CD14-positive monocyte (primary cell): ENCODE data around the gene AKR1C1. TPM values are rescaled to one million over a fixed set of nuclear protein-coding genes. Genes with fewer than 3 reads are reported as not detected.

Experiments
- DNase-seq, 3 donors: peaks; one replicate each; pipeline ENCODE4 v3.0.0-alpha.2; 2011 to 2022
- H2AFZ ChIP-seq: 2 replicates; pipeline ENCODE4 v1.6.0; 2012; ENCODE audit warnings: mild to moderate bottlenecking, low read depth, low read length, inconsistent platforms; ENCODE audit not compliant: insufficient read depth, poor library complexity, severe bottlenecking
- H3K27ac ChIP-seq, 2 donors: 1 replicate in 1 of 2; 2 replicates in 1 of 2; pipeline ENCODE4 v1.5.1; 2012 to 2013; ENCODE audit warnings: low read length in 2 of 2, control low read depth in 1 of 2, inconsistent platforms in 1 of 2, low read depth in 1 of 2, mild to moderate bottlenecking in 1 of 2
- H3K27me3 ChIP-seq, 2 donors: one replicate each; pipeline versions ENCODE4 v1.6.0 to v1.6.1; 2011 to 2013; ENCODE audit warnings: low read length in 2 of 2; ENCODE audit not compliant: control insufficient read depth in 2 of 2, insufficient read depth in 2 of 2
- H3K36me3 ChIP-seq, 2 donors: replicated peaks in 1 of 2; 1 replicate in 1 of 2; 2 replicates in 1 of 2; pipeline versions ENCODE4 v1.5.1 to v1.6.1; 2012 to 2013; ENCODE audit warnings: low read length in 2 of 2, control low read depth in 1 of 2, inconsistent platforms in 1 of 2, mild to moderate bottlenecking in 1 of 2; ENCODE audit not compliant: insufficient read depth in 2 of 2, control insufficient read depth in 1 of 2
- H3K4me1 ChIP-seq, 2 donors: 1 replicate in 1 of 2; 2 replicates in 1 of 2; pipeline versions ENCODE4 v1.5.1 to v1.6.1; 2012 to 2013; ENCODE audit warnings: low read length in 2 of 2, control low read depth in 1 of 2, inconsistent platforms in 1 of 2, mild to moderate bottlenecking in 1 of 2, moderate library complexity in 1 of 2; ENCODE audit not compliant: insufficient read depth in 2 of 2, control insufficient read depth in 1 of 2
- H3K4me2 ChIP-seq: replicated peaks from 2 replicates; pipeline ENCODE3; 2012; ENCODE audit warnings: low read length, moderate library complexity, mild to moderate bottlenecking; ENCODE audit not compliant: poor library complexity, severe bottlenecking; ENCODE audit errors: extremely low read depth
- H3K4me3 ChIP-seq, 3 experiments: fragments of 200-600 bp in 1 of 3; sonication (generic) in 1 of 3; replicated peaks in 1 of 3; 1 replicate in 2 of 3; 2 replicates in 1 of 3; pipeline ENCODE4 v1.5.1; 2011 to 2013; ENCODE audit warnings: low read length in 3 of 3, mild to moderate bottlenecking in 3 of 3, control low read depth in 2 of 3, low read depth in 2 of 3, inconsistent platforms in 1 of 3, moderate library complexity in 1 of 3
- H3K79me2 ChIP-seq: 2 replicates; pipeline ENCODE4 v1.6.0; 2012; ENCODE audit warnings: mild to moderate bottlenecking, control low read depth, inconsistent platforms, low read length, moderate library complexity; ENCODE audit not compliant: insufficient read depth
- H3K9ac ChIP-seq: 2 replicates; pipeline ENCODE4 v1.6.0; 2017; ENCODE audit warnings: low read length, mild to moderate bottlenecking; ENCODE audit not compliant: insufficient read depth, poor library complexity, severe bottlenecking
- H3K9me3 ChIP-seq, 2 donors: replicated peaks in 1 of 2; 1 replicate in 1 of 2; 2 replicates in 1 of 2; pipeline versions ENCODE4 v1.5.1 to v1.6.1; 2012 to 2013; ENCODE audit warnings: low read length in 2 of 2, control low read depth in 1 of 2; ENCODE audit not compliant: control insufficient read depth in 1 of 2, insufficient read depth in 1 of 2
- H4K20me1 ChIP-seq: 2 replicates; pipeline ENCODE4 v1.6.0; 2012; ENCODE audit warnings: mild to moderate bottlenecking, low read length, control low read depth, moderate library complexity; ENCODE audit not compliant: insufficient read depth
- H3K27ac Mint-ChIP-seq, 7 donors: one replicate each; pipeline ENCODE4 v1.8.0; 2020; ENCODE audit warnings: mild to moderate bottlenecking in 7 of 7, mixed read lengths in 7 of 7, moderate library complexity in 6 of 7, inconsistent platforms in 2 of 7
- H3K27me3 Mint-ChIP-seq, 3 donors: one replicate each; pipeline ENCODE4 v1.8.0; 2021 to 2022; ENCODE audit warnings: low read depth in 3 of 3, mild to moderate bottlenecking in 3 of 3, mixed read lengths in 3 of 3, moderate library complexity in 3 of 3, inconsistent platforms in 1 of 3
- H3K36me3 Mint-ChIP-seq, 2 donors: one replicate each; pipeline ENCODE4 v1.8.0; 2020; ENCODE audit warnings: mixed read lengths in 2 of 2, inconsistent platforms in 1 of 2, mild to moderate bottlenecking in 1 of 2
- H3K4me1 Mint-ChIP-seq: one replicate; pipeline ENCODE4 v1.8.0; 2020; ENCODE audit warnings: mild to moderate bottlenecking, mixed read lengths
- H3K4me3 Mint-ChIP-seq, 2 donors: one replicate each; pipeline ENCODE4 v1.8.0; 2020; ENCODE audit warnings: mild to moderate bottlenecking in 2 of 2, mixed read lengths in 2 of 2, moderate library complexity in 1 of 2
- H3K9me3 Mint-ChIP-seq, 7 donors: one replicate each; pipeline ENCODE4 v1.8.0; 2020 to 2022; ENCODE audit warnings: mixed read lengths in 7 of 7, mild to moderate bottlenecking in 6 of 7, moderate library complexity in 6 of 7, inconsistent platforms in 2 of 7
- CTCF ChIP-seq: fragments of 200-600 bp; IDR thresholded peaks from one replicate; pipeline ENCODE4 v1.8.0; 2022; ENCODE audit warnings: antibody characterized with exemption, mild to moderate bottlenecking
- WGBS: methylation state at CpG from one replicate; pipeline ENCODE4 v1.1.5; 2013; ENCODE audit warnings: missing lambda C conversion rate; ENCODE audit not compliant: insufficient coverage; 5-methylcytosine and 5-hydroxymethylcytosine counted together
- intact Hi-C, 2 donors: fragments of 100-400 bp; cut with micrococcal nuclease; formaldehyde crosslinking; loops; one replicate each; pipeline versions ENCODE4 v1.15.0 to v1.15.1; 2023
- polyA plus RNA-seq, 3 donors: library from polyadenylated mRNA; depleted of rRNA in 1 of 3; unstranded in 2 of 3; stranded (reverse) in 1 of 3; fragments of 300-500 nt in 2 of 3; fragments of >200 nt in 1 of 3; fragmentation: Illumina TruSeq in 2 of 3; gene quantifications; 1 replicate in 2 of 3; 2 replicates in 1 of 3; pipeline ENCODE4 v1.2.3, GENCODE V29; 2012 to 2021

AKR1C1 gene
- polyA plus RNA-seq, 3 donors, result 0.07 to 0.85 TPM; not detected in 1

DNA sequence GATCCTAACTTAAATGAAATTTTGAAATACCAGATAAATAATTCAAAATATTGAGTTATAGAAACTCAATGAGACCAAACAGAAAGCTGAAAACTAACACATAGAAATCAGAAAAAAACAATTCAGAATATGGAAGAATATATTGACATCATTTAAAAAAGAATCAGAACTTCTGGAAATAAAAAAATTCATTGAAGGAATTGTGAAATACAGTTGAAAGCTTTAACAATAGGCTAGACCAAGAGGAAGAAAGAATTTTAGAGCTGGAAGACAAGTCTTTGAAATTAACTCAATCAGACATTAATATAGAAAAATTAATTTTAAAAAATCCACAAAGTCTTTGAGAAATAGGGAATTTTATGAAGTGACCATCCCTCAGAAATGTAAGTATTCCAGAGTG lies 36.8 kb upstream of the AKR1C1 start:
- intact Hi-C loops, result no loop called here
- TF ChIP-seq CTCF, result no peak
- Mint-ChIP-seq H3K9me3 (peaks cover 8 to 18% (median 16%) of the 10 kb centered on the region in 7 donors), H3K27ac (no peak overlapping the region), H3K4me3 (no peak overlapping the region), H3K4me1 (no peaks in the 10 kb centered on the region), H3K27me3 (peaks cover 0 to 3% (median 0%) of the 10 kb centered on the region in 3 donors), H3K36me3 (no peaks in the 10 kb centered on the region)
- Histone ChIP-seq H3K27me3 (no peaks in the 10 kb centered on the region), H3K9ac (no peak overlapping the region), H3K36me3 (no peaks in the 10 kb centered on the region), H2AFZ (no peak overlapping the region), H3K27ac (no peak overlapping the region), H3K4me1 (no peaks in the 10 kb centered on the region), H3K4me2 (no peak overlapping the region), H4K20me1 (no peaks in the 10 kb centered on the region), H3K9me3 (peaks cover 0 to 10% of the 10 kb centered on the region in 2 donors), H3K79me2 (no peaks in the 10 kb centered on the region), H3K4me3 (no peak overlapping the region)
- no peak for DNase-seq

DNA sequence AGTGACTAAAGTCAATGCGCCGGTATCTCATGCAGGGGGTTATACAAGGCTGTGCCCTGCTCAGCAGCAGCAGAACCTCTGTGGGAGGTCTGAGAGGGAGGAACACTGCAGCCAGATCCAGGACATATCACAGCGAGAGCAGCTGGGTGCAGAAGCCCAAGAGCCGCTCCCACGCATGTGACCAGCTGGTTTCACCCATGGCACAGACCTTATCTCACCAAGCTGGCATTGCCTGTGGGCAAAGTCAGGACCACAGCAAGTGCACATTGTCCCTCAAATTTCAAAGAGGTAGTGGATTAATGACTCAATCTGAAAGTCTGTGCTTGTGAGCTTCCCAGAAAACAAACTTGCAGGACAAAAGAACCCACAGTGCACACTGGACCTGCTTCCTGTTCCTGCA lies 31.6 kb upstream of the AKR1C1 start:
- intact Hi-C loops, result no loop called here
- no peaks in the 10 kb centered on the region for H3K9me3 ChIP-seq

More for the DNA sequence above, 31.6 kb upstream of the AKR1C1 start:
- WGBS, result 29% methylated on average over 1 of the region's 5 CpGs
- Histone ChIP-seq H3K27ac (no peak overlapping the region), H3K4me1 (no peaks in the 10 kb centered on the region), H3K4me2 (no peak overlapping the region), H4K20me1 (no peaks in the 10 kb centered on the region), H3K9ac (no peak overlapping the region), H3K79me2 (no peaks in the 10 kb centered on the region), H2AFZ (no peak overlapping the region), H3K27me3 (no peaks in the 10 kb centered on the region), H3K4me3 (no peak overlapping the region), H3K36me3 (no peaks in the 10 kb centered on the region)
- H3K27me3 Mint-ChIP-seq, result peaks cover 0 to 3% (median 1%) of the 10 kb centered on the region in 3 donors
- peaks cover 0 to 10% (median 5%) of the 10 kb centered on the region in 7 donors for H3K9me3 Mint-ChIP-seq
- H3K27ac Mint-ChIP-seq, result no peak overlapping the region
- no peak for DNase-seq
- no peaks in the 10 kb centered on the region for H3K36me3 Mint-ChIP-seq
- no peaks in the 10 kb centered on the region for H3K4me1 Mint-ChIP-seq
- no peak overlapping the region for H3K4me3 Mint-ChIP-seq
- no peak for TF ChIP-seq CTCF
